ENCODE data around the gene BOC. TPM values are rescaled to one million over a fixed set of nuclear protein-coding genes. Genes with fewer than 3 reads are reported as not detected.
"Not testable (repeated sequence)": the region's sequence is repeated elsewhere in the genome, so short reads cannot be mapped to it uniquely, and the experiment has no call there.

Gene BOC
- 0.19 TPM for polyA plus RNA-seq (2012; ENCODE audit: missing spikeins)

- FAIRE-seq = no peak
- no peak for TF ChIP-seq POLR2AphosphoS5 (IDR thresholded peaks at IDR 0.05; ENCODE audit: low read depth, low read length)
- TF ChIP-seq TAF1 (IDR thresholded peaks at IDR 0.05; ENCODE audit: borderline replicate concordance, low read depth, low read length) = no peak
- TF ChIP-seq POLR2A (IDR thresholded peaks at IDR 0.05; ENCODE audit: low read depth, low read length) = no peak
These were observed at the start of gene BOC for GRCh38 chr3:113211330-113212149. BOC (plus strand) TSS chr3:113211557; CDS start chr3:113249803, 38,246 bp downstream.

GRCh38 chr3:113161661-113162060 is 49.7 kb upstream of the BOC start:
- TF ChIP-seq TAF1 (IDR thresholded peaks at IDR 0.05; ENCODE audit: borderline replicate concordance, low read depth, low read length) = no peak
- no peak for TF ChIP-seq POLR2AphosphoS5 (IDR thresholded peaks at IDR 0.05; ENCODE audit: low read depth, low read length)
- FAIRE-seq (no peak), DNase-seq (ENCODE audit: insufficient read length) (no peak)

More at GRCh38 chr3:113211330-113212149, at the start of gene BOC:
- peak; percentile 46 for DNase-seq (ENCODE audit: insufficient read length)

- FAIRE-seq (no peak), DNase-seq (ENCODE audit: insufficient read length) (no peak)
- TF ChIP-seq POLR2A (IDR thresholded peaks at IDR 0.05; ENCODE audit: low read depth, low read length) (no peak), TAF1 (IDR thresholded peaks at IDR 0.05; ENCODE audit: borderline replicate concordance, low read depth, low read length) (no peak), POLR2AphosphoS5 (IDR thresholded peaks at IDR 0.05; ENCODE audit: low read depth, low read length) (no peak)
These were observed 48.2 kb upstream of the BOC start for GRCh38 chr3:113163152-113163551.

- DNase-seq (ENCODE audit: insufficient read length) = no peak
- TF ChIP-seq POLR2A (IDR thresholded peaks at IDR 0.05; ENCODE audit: low read depth, low read length) = no peak
- TF ChIP-seq POLR2AphosphoS5 (IDR thresholded peaks at IDR 0.05; ENCODE audit: low read depth, low read length) = no peak
- no peak for TF ChIP-seq TAF1 (IDR thresholded peaks at IDR 0.05; ENCODE audit: borderline replicate concordance, low read depth, low read length)
- FAIRE-seq = no peak
These were observed 45.5 kb upstream of the BOC start for GRCh38 chr3:113165841-113166240.

GRCh38 chr3:113166357-113166718 is 45.0 kb upstream of the BOC start:
- TF ChIP-seq TAF1 (IDR thresholded peaks at IDR 0.05; ENCODE audit: borderline replicate concordance, low read depth, low read length) = no peak
- TF ChIP-seq POLR2A (IDR thresholded peaks at IDR 0.05; ENCODE audit: low read depth, low read length) = no peak
- no peak for TF ChIP-seq POLR2AphosphoS5 (IDR thresholded peaks at IDR 0.05; ENCODE audit: low read depth, low read length)
- FAIRE-seq = peak; percentile 44
- DNase-seq (ENCODE audit: insufficient read length) = no peak

- no peak for DNase-seq (ENCODE audit: insufficient read length)
- TF ChIP-seq TAF1 (IDR thresholded peaks at IDR 0.05; ENCODE audit: borderline replicate concordance, low read depth, low read length) (no peak), POLR2AphosphoS5 (IDR thresholded peaks at IDR 0.05; ENCODE audit: low read depth, low read length) (no peak), POLR2A (IDR thresholded peaks at IDR 0.05; ENCODE audit: low read depth, low read length) (no peak)
- no peak for FAIRE-seq
These were observed 44.5 kb upstream of the BOC start for GRCh38 chr3:113166719-113167492.

GRCh38 chr3:113167825-113168801 is 43.2 kb upstream of the BOC start:
- FAIRE-seq (no peak), DNase-seq (ENCODE audit: insufficient read length) (no peak)
- TF ChIP-seq POLR2AphosphoS5 (IDR thresholded peaks at IDR 0.05; ENCODE audit: low read depth, low read length) (no peak), POLR2A (IDR thresholded peaks at IDR 0.05; ENCODE audit: low read depth, low read length) (no peak), TAF1 (IDR thresholded peaks at IDR 0.05; ENCODE audit: borderline replicate concordance, low read depth, low read length) (no peak)

- DNase-seq (ENCODE audit: insufficient read length) (no peak), FAIRE-seq (no peak)
- no peak for TF ChIP-seq POLR2A (IDR thresholded peaks at IDR 0.05; ENCODE audit: low read depth, low read length)
- TF ChIP-seq POLR2AphosphoS5 (IDR thresholded peaks at IDR 0.05; ENCODE audit: low read depth, low read length) = no peak
- no peak for TF ChIP-seq TAF1 (IDR thresholded peaks at IDR 0.05; ENCODE audit: borderline replicate concordance, low read depth, low read length)
These were observed 41.4 kb upstream of the BOC start for GRCh38 chr3:113169891-113170452.

- TF ChIP-seq POLR2AphosphoS5 (IDR thresholded peaks at IDR 0.05; ENCODE audit: low read depth, low read length) = no peak
- no peak for TF ChIP-seq TAF1 (IDR thresholded peaks at IDR 0.05; ENCODE audit: borderline replicate concordance, low read depth, low read length)
- TF ChIP-seq POLR2A (IDR thresholded peaks at IDR 0.05; ENCODE audit: low read depth, low read length) = no peak
- no peak for FAIRE-seq
These were observed 40.6 kb upstream of the BOC start for GRCh38 chr3:113170771-113171170.

GRCh38 chr3:113171675-113172300 is 39.6 kb upstream of the BOC start:
- DNase-seq (ENCODE audit: insufficient read length); FAIRE-seq: not testable (repeated sequence)

More at GRCh38 chr3:113170771-113171170, 40.6 kb upstream of the BOC start:
- DNase-seq (ENCODE audit: insufficient read length) = no peak
